Left cardiac atrium (tissue), 4 donors: ENCODE measurements around the gene SLCO2A1. TPM values are rescaled to one million over a fixed set of nuclear protein-coding genes. Genes with fewer than 3 reads are reported as not detected.

Source experiments
- ATAC-seq, 2 donors: fragments of 200-7000 bp; cut with Tn5 transposase; one replicate each; pipeline ENCODE4 v1.9.1; 2020; ENCODE audit warnings: mild to moderate bottlenecking in 2 of 2, moderate library complexity in 2 of 2
- DNase-seq: peaks from one replicate; pipeline ENCODE4 v3.0.0-alpha.2; 2020
- intact Hi-C, 2 donors: fragments of 100-400 bp; cut with DNase I; formaldehyde crosslinking; loops; one replicate each; pipeline versions ENCODE4 v1.14.1 to v1.15.1; 2022 to 2023
- total RNA-seq, 2 donors: library from RNA; stranded (reverse); fragmentation: NEBNext Ultra II Directional; extraction: Animal tissue kit (Norgen Biotek cat#: 25700); gene quantifications; one replicate each; pipeline ENCODE4 v1.2.1, GENCODE V29; 2021
- donor health status: DM: no; HTN: yes; CAD: no.
- donor health status: DM: no; HTN: yes; CAD: no; lungs with severe emphysema.
- donor health status: DM: yes; HTN: yes; CAD: no.
- donor health status: Dilated cardiomyopathy.

SLCO2A1 gene
- total RNA-seq, 2 donors from 2014 or later, result 15.4 to 67.6 TPM

- intact Hi-C loops, result no loop called here
- ATAC-seq (peak in 1 of 2 donors; percentile 57), DNase-seq (peak; percentile 58)
Observed at GRCh38 chr3:133991209-133991608, 38.5 kb downstream of the SLCO2A1 start.

GRCh38 chr3:133989936-133990702, 39.6 kb downstream of the SLCO2A1 start:
- DNase-seq (no peak), ATAC-seq (no peak)
- intact Hi-C loops, result no loop called here

GRCh38 chr3:133988631-133989161, 41.0 kb downstream of the SLCO2A1 start:
- intact Hi-C loops, result no loop called here
- no peak for ATAC-seq
- no peak for DNase-seq

GRCh38 chr3:133987948-133988484, 41.7 kb downstream of the SLCO2A1 start:
- DNase-seq, result no peak
- ATAC-seq, result no peak
- intact Hi-C loops, result no loop called here

- no peak for ATAC-seq
- DNase-seq, result no peak
- intact Hi-C loops, result no loop called here
Observed at GRCh38 chr3:133987136-133987535, 42.6 kb downstream of the SLCO2A1 start.

GRCh38 chr3:133986311-133986710, 43.4 kb downstream of the SLCO2A1 start:
- DNase-seq, result no peak
- intact Hi-C loops, result no loop called here
- ATAC-seq, result no peak

- ATAC-seq, result no peak
- no peak for DNase-seq
- intact Hi-C loops, result no loop called here
Observed at GRCh38 chr3:133984975-133985374, 44.8 kb downstream of the SLCO2A1 start.

- ATAC-seq (no peak), DNase-seq (no peak)
- intact Hi-C loops, result no loop called here
Observed at GRCh38 chr3:133983576-133984560, 45.9 kb downstream of the SLCO2A1 start.

GRCh38 chr3:133983126-133983525, 46.6 kb downstream of the SLCO2A1 start:
- no peak for ATAC-seq
- intact Hi-C loops, result no loop called here
- peak; percentile 39 for DNase-seq

- no peak for DNase-seq
- intact Hi-C loops, result no loop called here
- no peak for ATAC-seq
Observed at GRCh38 chr3:133980550-133980949, 49.2 kb downstream of the SLCO2A1 start.

- no peak for ATAC-seq
- DNase-seq, result no peak
- intact Hi-C loops, result no loop called here
Observed at GRCh38 chr3:133980035-133980434, 49.7 kb downstream of the SLCO2A1 start.

GRCh38 chr3:133979553-133979952, 50.2 kb downstream of the SLCO2A1 start:
- DNase-seq, result peak; percentile 51
- intact Hi-C loops, result no loop called here
- ATAC-seq, result peak in 1 of 2 donors; percentile 31

GRCh38 chr3:133977568-133977967, 52.2 kb downstream of the SLCO2A1 start:
- ATAC-seq (peak in 1 of 2 donors; percentile 39), DNase-seq (peak; percentile 39)
- intact Hi-C loops, result no loop called here

- DNase-seq, result no peak
- ATAC-seq, result peak in 1 of 2 donors; percentile 57
- intact Hi-C loops, result no loop called here
Observed at GRCh38 chr3:133973249-133973980, 56.3 kb downstream of the SLCO2A1 start.

GRCh38 chr3:133972156-133972555, 57.6 kb downstream of the SLCO2A1 start:
- intact Hi-C loops, result no loop called here

GRCh38 chr3:133970916-133971315, 58.8 kb downstream of the SLCO2A1 start:
- ATAC-seq, result peak in 1 of 2 donors; percentile 38
- intact Hi-C loops, result no loop called here
- DNase-seq, result no peak

More at GRCh38 chr3:133972156-133972555, 57.6 kb downstream of the SLCO2A1 start:
- no peak for ATAC-seq
- no peak for DNase-seq

GRCh38 chr3:133970339-133970738, 59.4 kb downstream of the SLCO2A1 start:
- intact Hi-C loops, result no loop called here
- no peak for ATAC-seq
- no peak for DNase-seq

GRCh38 chr3:133967992-133968892, 61.5 kb downstream of the SLCO2A1 start:
- no peak for DNase-seq
- ATAC-seq, result peak in 1 of 2 donors; percentile 52
- intact Hi-C loops, result no loop called here
